ENCODE results near the gene PPP3R1. TPM values are rescaled to one million over a fixed set of nuclear protein-coding genes. Genes with fewer than 3 reads are reported as not detected.
A peak's percentile ranks its signal among the peaks of the same experiment; 100 is the strongest.

Gene PPP3R1
- total RNA-seq, 4 donors from 2014 or later: 16.9 to 32.3 (median 29.8) TPM

DNA sequence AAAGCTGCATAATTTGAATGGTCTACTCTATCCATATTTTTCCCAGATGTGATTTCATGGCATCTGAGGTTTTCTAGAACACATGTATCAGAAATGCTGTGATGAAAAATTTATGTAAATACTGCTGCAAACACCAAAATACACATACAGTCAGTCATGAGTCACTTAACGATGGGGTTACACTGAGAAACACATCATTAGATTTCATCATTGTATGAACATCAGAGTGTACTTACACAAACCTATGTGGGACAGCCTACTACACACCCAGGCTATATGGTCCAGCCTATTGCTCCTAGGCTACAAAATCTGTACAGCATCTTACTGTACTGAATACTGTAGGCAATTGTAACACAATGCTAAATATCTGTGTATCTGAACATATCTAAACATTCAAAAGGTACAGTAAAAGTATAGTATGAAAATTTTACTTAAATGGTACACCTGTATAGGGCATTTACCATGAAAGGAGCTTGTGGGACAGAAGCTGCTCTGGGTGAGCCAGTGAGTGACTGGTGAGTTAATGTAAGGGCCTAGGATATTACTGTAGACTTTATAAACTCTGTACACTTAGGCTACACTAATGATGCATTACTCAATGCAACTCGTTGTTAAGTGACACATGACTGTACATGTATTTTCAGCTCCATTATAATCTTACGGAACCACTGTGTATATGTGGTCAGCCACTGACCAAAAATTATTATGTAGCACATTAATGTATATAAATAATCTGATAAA is 61.2 kb downstream of the PPP3R1 start:
- Histone ChIP-seq H3K4me3 (no peak overlapping the region), H3K27me3 (no peaks in the 10 kb centered on the region), H3K4me1 (peaks cover 28 to 36% of the 10 kb centered on the region in 2 donors), H3K36me3 (no peaks in the 10 kb centered on the region), H3K9me3 (no peaks in the 10 kb centered on the region), H3K27ac (no peak overlapping the region)
- ATAC-seq (peak in 1 of 2 donors; percentile 20), DNase-seq (no peak)
- in situ Hi-C loops (cut with MboI; ENCODE audit: low sequenced_read_pairs in 4 of 4): loop anchor here in 3 of 4 donors (10.0 kb wide), 1 partner anchor 54 kb away; no protein-coding TSS in a partner anchor
- intact Hi-C loops (cut with DNase I; ENCODE audit: low total_unique reads): loop anchor here (10.0 kb wide), 1 partner anchor 94 kb away; no protein-coding TSS in a partner anchor
- TF ChIP-seq, protein P1, sequence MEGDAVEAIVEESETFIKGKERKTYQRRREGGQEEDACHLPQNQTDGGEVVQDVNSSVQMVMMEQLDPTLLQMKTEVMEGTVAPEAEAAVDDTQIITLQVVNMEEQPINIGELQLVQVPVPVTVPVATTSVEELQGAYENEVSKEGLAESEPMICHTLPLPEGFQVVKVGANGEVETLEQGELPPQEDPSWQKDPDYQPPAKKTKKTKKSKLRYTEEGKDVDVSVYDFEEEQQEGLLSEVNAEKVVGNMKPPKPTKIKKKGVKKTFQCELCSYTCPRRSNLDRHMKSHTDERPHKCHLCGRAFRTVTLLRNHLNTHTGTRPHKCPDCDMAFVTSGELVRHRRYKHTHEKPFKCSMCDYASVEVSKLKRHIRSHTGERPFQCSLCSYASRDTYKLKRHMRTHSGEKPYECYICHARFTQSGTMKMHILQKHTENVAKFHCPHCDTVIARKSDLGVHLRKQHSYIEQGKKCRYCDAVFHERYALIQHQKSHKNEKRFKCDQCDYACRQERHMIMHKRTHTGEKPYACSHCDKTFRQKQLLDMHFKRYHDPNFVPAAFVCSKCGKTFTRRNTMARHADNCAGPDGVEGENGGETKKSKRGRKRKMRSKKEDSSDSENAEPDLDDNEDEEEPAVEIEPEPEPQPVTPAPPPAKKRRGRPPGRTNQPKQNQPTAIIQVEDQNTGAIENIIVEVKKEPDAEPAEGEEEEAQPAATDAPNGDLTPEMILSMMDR (IDR thresholded peaks at IDR 0.05 in 4 of 5, conservative IDR thresholded peaks at IDR 0.05 in 1 of 5): no peak
- no peak for TF ChIP-seq POLR2A (IDR thresholded peaks at IDR 0.05)

DNA sequence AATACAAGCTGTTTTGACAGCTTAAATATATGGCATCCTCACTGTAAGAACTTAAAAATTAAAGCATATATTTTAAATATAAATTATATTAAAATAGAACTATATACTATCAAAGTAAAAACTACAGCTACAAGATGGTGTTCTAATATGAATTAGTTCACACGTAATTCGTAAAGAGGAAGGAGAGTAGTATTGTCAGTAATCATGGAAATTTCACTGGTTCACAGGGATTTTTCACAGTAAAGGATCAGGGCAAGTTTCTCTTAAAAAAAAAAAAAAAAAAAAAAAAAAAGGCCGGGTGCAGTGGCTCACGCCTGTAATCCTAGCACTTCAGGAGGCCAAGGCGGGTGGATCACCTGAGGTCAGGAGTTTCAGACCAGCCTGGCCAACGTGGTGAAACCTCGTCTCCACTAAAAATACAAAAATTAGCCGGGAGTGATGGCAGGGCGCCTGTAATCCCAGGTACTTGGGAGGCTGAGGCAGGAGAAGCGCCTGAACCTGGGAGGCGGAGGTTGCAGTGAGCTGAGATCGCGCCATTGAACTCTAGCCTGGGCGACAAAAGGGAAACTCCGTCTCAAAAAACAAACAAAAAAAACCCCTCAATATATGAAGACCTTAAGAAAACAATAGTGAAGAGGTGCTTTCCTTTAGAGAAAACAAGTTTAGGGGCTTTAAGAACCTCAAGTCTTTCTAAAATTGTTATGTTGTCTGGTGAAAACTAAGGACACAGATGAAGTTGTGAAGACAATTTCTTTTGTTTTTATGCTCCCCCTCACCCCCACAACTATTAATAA is 62.1 kb downstream of the PPP3R1 start:
- no peak for TF ChIP-seq POLR2A (IDR thresholded peaks at IDR 0.05)
- TF ChIP-seq, protein P1 (IDR thresholded peaks at IDR 0.05 in 4 of 5, conservative IDR thresholded peaks at IDR 0.05 in 1 of 5): no peak
- in situ Hi-C loops (cut with MboI; ENCODE audit: low sequenced_read_pairs in 4 of 4): loop anchor here in 3 of 4 donors (10.0 kb wide), 1 partner anchor 55 kb away; no protein-coding TSS in a partner anchor

DNA sequence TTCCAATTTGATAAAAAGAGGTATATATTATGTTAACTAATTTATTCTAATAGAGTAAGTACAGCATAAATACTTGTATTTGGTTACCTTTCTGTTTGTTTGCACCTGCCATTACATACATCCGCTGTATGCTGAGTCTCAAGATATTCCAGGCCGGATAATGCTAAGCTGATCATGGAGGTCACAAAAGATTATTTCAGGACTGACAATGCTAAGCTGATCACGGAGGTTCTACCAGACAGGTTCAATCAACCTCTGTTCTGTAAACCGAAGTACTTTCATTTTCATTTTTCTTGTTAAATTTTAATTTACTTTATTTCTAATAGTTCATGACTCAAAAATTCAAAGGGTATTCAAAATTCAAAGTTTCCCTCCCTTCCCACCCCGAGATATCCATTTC is 63.5 kb downstream of the PPP3R1 start:
- DNase-seq: no peak
- intact Hi-C loops (cut with DNase I; ENCODE audit: low total_unique reads): no loop called here
- no peaks in the 10 kb centered on the region for H3K9me3 ChIP-seq
- H3K4me3 ChIP-seq: no peak overlapping the region
- in situ Hi-C loops (cut with MboI; ENCODE audit: low sequenced_read_pairs in 4 of 4): no loop called here
- no peak for ATAC-seq
- TF ChIP-seq, protein P1 (IDR thresholded peaks at IDR 0.05 in 4 of 5, conservative IDR thresholded peaks at IDR 0.05 in 1 of 5): no peak
- no peak for TF ChIP-seq POLR2A (IDR thresholded peaks at IDR 0.05)
- H3K36me3 ChIP-seq: peaks cover 0 to 7% of the 10 kb centered on the region in 2 donors
- no peak overlapping the region for H3K27ac ChIP-seq
- no peaks in the 10 kb centered on the region for H3K27me3 ChIP-seq
- peaks cover 8 to 16% of the 10 kb centered on the region in 2 donors for H3K4me1 ChIP-seq

More for the DNA sequence above, 62.1 kb downstream of the PPP3R1 start:
- Histone ChIP-seq H3K36me3 (peaks cover 0 to 7% of the 10 kb centered on the region in 2 donors), H3K9me3 (no peaks in the 10 kb centered on the region), H3K4me3 (no peak overlapping the region), H3K27ac (no peak overlapping the region), H3K27me3 (no peaks in the 10 kb centered on the region), H3K4me1 (peaks cover 18 to 27% of the 10 kb centered on the region in 2 donors)
- DNase-seq (no peak), ATAC-seq (no peak)
- intact Hi-C loops (cut with DNase I; ENCODE audit: low total_unique reads): loop anchor here (10.0 kb wide), 1 partner anchor 95 kb away; no protein-coding TSS in a partner anchor

DNA sequence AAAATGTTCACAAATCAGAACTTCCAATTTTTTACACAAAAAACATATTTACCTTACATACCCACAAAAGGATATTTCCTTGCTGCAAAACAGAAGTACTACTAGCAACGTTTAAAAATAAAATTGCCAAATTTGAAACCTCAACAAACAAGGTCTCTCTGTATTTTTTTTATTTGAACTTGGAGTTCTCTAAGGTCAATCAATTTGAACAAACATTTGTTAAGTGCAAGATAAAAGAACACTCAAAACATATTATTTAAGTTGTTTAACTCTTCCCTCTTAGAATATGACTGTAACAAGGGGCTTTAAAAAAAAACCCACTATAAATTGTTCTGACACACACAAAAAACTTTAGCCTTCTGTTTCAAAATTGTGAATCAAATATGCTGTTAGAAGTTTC is 65.0 kb downstream of the PPP3R1 start:
- H3K4me3 ChIP-seq: no peak overlapping the region

More for the DNA sequence above, 65.0 kb downstream of the PPP3R1 start:
- in situ Hi-C loops (cut with MboI; ENCODE audit: low sequenced_read_pairs in 4 of 4): no loop called here
- Histone ChIP-seq H3K9me3 (no peaks in the 10 kb centered on the region), H3K4me1 (peaks cover 0 to 3% of the 10 kb centered on the region in 2 donors), H3K27ac (no peak overlapping the region), H3K36me3 (peaks cover 0 to 7% of the 10 kb centered on the region in 2 donors), H3K27me3 (no peaks in the 10 kb centered on the region)
- intact Hi-C loops (cut with DNase I; ENCODE audit: low total_unique reads): no loop called here
- DNase-seq: no peak
- no peak for ATAC-seq
- TF ChIP-seq, protein P1 (IDR thresholded peaks at IDR 0.05 in 4 of 5, conservative IDR thresholded peaks at IDR 0.05 in 1 of 5): no peak
- TF ChIP-seq POLR2A (IDR thresholded peaks at IDR 0.05): no peak
